Stimulated activated naive CD8-positive, alpha-beta T cell treated with anti-CD3 and anti-CD28 coated beads, Interleukin-15, Interleukin-2, amounts not matched to agents 100 ng/mL and 50 ng/mL, for 24 hours (primary cell): ENCODE data around the gene ESPNL.

Experiments
- H3K27ac Mint-ChIP-seq: one replicate; pipeline ENCODE4 v1.8.0; 2021; ENCODE audit warnings: mild to moderate bottlenecking, mixed read lengths
- H3K27me3 Mint-ChIP-seq: one replicate; pipeline ENCODE4 v1.8.0; 2021; ENCODE audit warnings: mixed read lengths
- H3K36me3 Mint-ChIP-seq: one replicate; pipeline ENCODE4 v1.8.0; 2021; ENCODE audit warnings: low read depth, mixed read lengths
- H3K4me1 Mint-ChIP-seq: one replicate; pipeline ENCODE4 v1.8.0; 2021; ENCODE audit warnings: low read depth, mixed read lengths
- H3K4me3 Mint-ChIP-seq: one replicate; pipeline ENCODE4 v1.8.0; 2021; ENCODE audit warnings: mild to moderate bottlenecking, mixed read lengths
- H3K9me3 Mint-ChIP-seq: one replicate; pipeline ENCODE4 v1.8.0; 2021; ENCODE audit warnings: mixed read lengths

Gene ESPNL

GRCh38 chr2:238123991-238124470, 23.9 kb downstream of the ESPNL start:
- H3K9me3 Mint-ChIP-seq, result no peaks in the 10 kb centered on the region
- no peaks in the 10 kb centered on the region for H3K4me1 Mint-ChIP-seq
- no peaks in the 10 kb centered on the region for H3K36me3 Mint-ChIP-seq
- H3K4me3 Mint-ChIP-seq, result no peak overlapping the region
- H3K27ac Mint-ChIP-seq, result no peak overlapping the region
- H3K27me3 Mint-ChIP-seq, result no peaks in the 10 kb centered on the region

GRCh38 chr2:238124488-238125126, 24.5 kb downstream of the ESPNL start:
- no peaks in the 10 kb centered on the region for H3K4me1 Mint-ChIP-seq
- H3K9me3 Mint-ChIP-seq, result no peaks in the 10 kb centered on the region
- H3K27ac Mint-ChIP-seq, result no peak overlapping the region
- no peaks in the 10 kb centered on the region for H3K36me3 Mint-ChIP-seq
- H3K27me3 Mint-ChIP-seq, result no peaks in the 10 kb centered on the region
- no peak overlapping the region for H3K4me3 Mint-ChIP-seq

GRCh38 chr2:238125127-238125885, 25.2 kb downstream of the ESPNL start:
- no peak overlapping the region for H3K27ac Mint-ChIP-seq
- no peaks in the 10 kb centered on the region for H3K27me3 Mint-ChIP-seq
- H3K4me3 Mint-ChIP-seq, result no peak overlapping the region
- no peaks in the 10 kb centered on the region for H3K4me1 Mint-ChIP-seq
- H3K9me3 Mint-ChIP-seq, result no peaks in the 10 kb centered on the region
- H3K36me3 Mint-ChIP-seq, result no peaks in the 10 kb centered on the region

- Mint-ChIP-seq H3K4me1 (no peaks in the 10 kb centered on the region), H3K27ac (no peak overlapping the region), H3K4me3 (no peak overlapping the region), H3K27me3 (no peaks in the 10 kb centered on the region), H3K36me3 (no peaks in the 10 kb centered on the region), H3K9me3 (no peaks in the 10 kb centered on the region)
Observed at GRCh38 chr2:238126338-238126737, 26.2 kb downstream of the ESPNL start.

- Mint-ChIP-seq H3K27me3 (no peaks in the 10 kb centered on the region), H3K27ac (no peak overlapping the region), H3K36me3 (no peaks in the 10 kb centered on the region), H3K4me1 (no peaks in the 10 kb centered on the region), H3K9me3 (no peaks in the 10 kb centered on the region), H3K4me3 (no peak overlapping the region)
Observed at GRCh38 chr2:238126775-238127164, 26.6 kb downstream of the ESPNL start.

GRCh38 chr2:238127165-238128060, 27.3 kb downstream of the ESPNL start:
- Mint-ChIP-seq H3K27me3 (no peaks in the 10 kb centered on the region), H3K4me1 (no peaks in the 10 kb centered on the region), H3K4me3 (no peak overlapping the region), H3K36me3 (no peaks in the 10 kb centered on the region), H3K27ac (no peak overlapping the region), H3K9me3 (no peaks in the 10 kb centered on the region)

GRCh38 chr2:238128061-238128440, 27.9 kb downstream of the ESPNL start:
- Mint-ChIP-seq H3K27me3 (no peaks in the 10 kb centered on the region), H3K4me3 (no peak overlapping the region), H3K4me1 (no peaks in the 10 kb centered on the region), H3K27ac (no peak overlapping the region), H3K36me3 (no peaks in the 10 kb centered on the region), H3K9me3 (no peaks in the 10 kb centered on the region)

- H3K27me3 Mint-ChIP-seq, result no peaks in the 10 kb centered on the region
- H3K4me3 Mint-ChIP-seq, result no peak overlapping the region
- no peak overlapping the region for H3K27ac Mint-ChIP-seq
- no peaks in the 10 kb centered on the region for H3K36me3 Mint-ChIP-seq
- H3K4me1 Mint-ChIP-seq, result no peaks in the 10 kb centered on the region
- H3K9me3 Mint-ChIP-seq, result no peaks in the 10 kb centered on the region
Observed at GRCh38 chr2:238128534-238129001, 28.4 kb downstream of the ESPNL start.

- Mint-ChIP-seq H3K27me3 (no peaks in the 10 kb centered on the region), H3K27ac (no peak overlapping the region), H3K36me3 (no peaks in the 10 kb centered on the region), H3K4me1 (no peaks in the 10 kb centered on the region), H3K9me3 (no peaks in the 10 kb centered on the region), H3K4me3 (no peak overlapping the region)
Observed at GRCh38 chr2:238129166-238130010, 29.2 kb downstream of the ESPNL start.

- Mint-ChIP-seq H3K27ac (no peak overlapping the region), H3K4me3 (no peak overlapping the region), H3K4me1 (no peaks in the 10 kb centered on the region), H3K27me3 (no peaks in the 10 kb centered on the region), H3K36me3 (no peaks in the 10 kb centered on the region), H3K9me3 (no peaks in the 10 kb centered on the region)
Observed at GRCh38 chr2:238130111-238130695, 30.1 kb downstream of the ESPNL start.

- no peak overlapping the region for H3K4me3 Mint-ChIP-seq
- no peaks in the 10 kb centered on the region for H3K27me3 Mint-ChIP-seq
- no peaks in the 10 kb centered on the region for H3K4me1 Mint-ChIP-seq
- no peak overlapping the region for H3K27ac Mint-ChIP-seq
- no peaks in the 10 kb centered on the region for H3K36me3 Mint-ChIP-seq
- H3K9me3 Mint-ChIP-seq, result no peaks in the 10 kb centered on the region
Observed at GRCh38 chr2:238130696-238131628, 30.8 kb downstream of the ESPNL start.

GRCh38 chr2:238131761-238132462, 31.8 kb downstream of the ESPNL start:
- Mint-ChIP-seq H3K27me3 (no peaks in the 10 kb centered on the region), H3K36me3 (no peaks in the 10 kb centered on the region), H3K27ac (no peak overlapping the region)

More at GRCh38 chr2:238131761-238132462, 31.8 kb downstream of the ESPNL start:
- no peak overlapping the region for H3K4me3 Mint-ChIP-seq
- H3K9me3 Mint-ChIP-seq, result no peaks in the 10 kb centered on the region
- no peaks in the 10 kb centered on the region for H3K4me1 Mint-ChIP-seq
